KBM-7 (cell line): ENCODE measurements around the gene PDIK1L.
"Not testable (repeated sequence)": the region's sequence is repeated elsewhere in the genome, so short reads cannot be mapped to it uniquely, and the experiment has no call there.

ENCODE experiments used
- DNase-seq: peaks from one replicate; pipeline ENCODE4 v3.0.0-alpha.2; 2015
- in situ Hi-C: fragments of 300-500 bp; cut with MboI; formaldehyde crosslinking; loops from 2 replicates; pipeline ENCODE4 v1.14.3; 2020; ENCODE audit warnings: low sequenced_read_pairs, low pct_unique_long_range_greater_than_20kb, mixed read lengths

PDIK1L gene

DNA sequence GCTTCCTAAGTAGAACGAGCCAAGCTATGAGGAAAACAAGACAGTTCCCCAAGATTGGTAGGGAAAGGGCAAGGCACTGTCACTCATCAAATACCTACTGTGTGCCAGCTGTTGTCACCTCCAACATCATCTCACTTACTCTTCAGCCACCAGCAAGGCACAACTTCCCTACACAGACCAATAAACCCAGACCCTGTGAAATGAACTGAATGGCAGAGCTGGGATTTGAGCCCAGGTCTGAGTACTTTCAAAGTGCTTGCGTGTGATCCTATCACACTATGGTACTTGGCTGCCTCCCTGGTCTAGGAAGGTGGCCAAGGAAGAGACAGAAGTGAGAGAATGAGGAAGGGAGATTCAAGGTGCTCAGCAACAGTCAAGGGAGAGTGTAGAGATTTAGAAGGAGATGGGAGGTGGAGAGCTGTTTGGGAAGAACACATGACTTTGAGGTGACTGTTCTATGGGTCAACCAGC is 27.5 kb upstream of the PDIK1L start:
- in situ Hi-C loops = no loop called here
- no peak for DNase-seq

- in situ Hi-C loops = no loop called here
- DNase-seq = no peak
These were observed 26.8 kb upstream of the PDIK1L start for GRCh38 chr1:26084844-26085243.

- in situ Hi-C loops = no loop called here
- DNase-seq = no peak
These were observed 22.5 kb upstream of the PDIK1L start for GRCh38 chr1:26089125-26089524.

GRCh38 chr1:26090893-26091292 is 20.7 kb upstream of the PDIK1L start:
- no peak for DNase-seq
- in situ Hi-C loops = no loop called here

- no peak for DNase-seq
- in situ Hi-C loops = no loop called here
These were observed 19.2 kb upstream of the PDIK1L start for GRCh38 chr1:26092422-26092821.

DNA sequence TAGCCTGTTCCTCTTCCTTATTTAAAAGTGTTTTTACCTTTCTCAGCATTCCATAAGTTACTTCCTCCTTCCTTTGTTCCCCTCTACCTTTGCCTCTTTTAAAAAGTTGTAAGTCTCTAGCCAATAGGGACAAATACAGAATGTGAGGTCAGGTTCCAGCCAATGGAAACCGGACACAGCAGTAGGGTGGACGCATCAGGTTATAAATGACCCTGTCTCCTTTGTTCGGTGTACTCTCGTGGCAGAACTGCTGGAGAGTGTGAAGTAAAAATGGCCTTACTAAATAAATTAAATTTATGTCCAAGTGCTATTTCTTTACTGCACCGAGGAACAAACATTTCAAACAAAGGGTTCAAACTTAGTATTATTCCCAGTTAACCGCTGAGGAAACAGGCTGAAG is 18.1 kb upstream of the PDIK1L start:
- in situ Hi-C loops, DNase-seq: not testable (repeated sequence)

GRCh38 chr1:26094076-26094669 is 17.5 kb upstream of the PDIK1L start:
- DNase-seq = no peak
- in situ Hi-C loops = no loop called here

DNA sequence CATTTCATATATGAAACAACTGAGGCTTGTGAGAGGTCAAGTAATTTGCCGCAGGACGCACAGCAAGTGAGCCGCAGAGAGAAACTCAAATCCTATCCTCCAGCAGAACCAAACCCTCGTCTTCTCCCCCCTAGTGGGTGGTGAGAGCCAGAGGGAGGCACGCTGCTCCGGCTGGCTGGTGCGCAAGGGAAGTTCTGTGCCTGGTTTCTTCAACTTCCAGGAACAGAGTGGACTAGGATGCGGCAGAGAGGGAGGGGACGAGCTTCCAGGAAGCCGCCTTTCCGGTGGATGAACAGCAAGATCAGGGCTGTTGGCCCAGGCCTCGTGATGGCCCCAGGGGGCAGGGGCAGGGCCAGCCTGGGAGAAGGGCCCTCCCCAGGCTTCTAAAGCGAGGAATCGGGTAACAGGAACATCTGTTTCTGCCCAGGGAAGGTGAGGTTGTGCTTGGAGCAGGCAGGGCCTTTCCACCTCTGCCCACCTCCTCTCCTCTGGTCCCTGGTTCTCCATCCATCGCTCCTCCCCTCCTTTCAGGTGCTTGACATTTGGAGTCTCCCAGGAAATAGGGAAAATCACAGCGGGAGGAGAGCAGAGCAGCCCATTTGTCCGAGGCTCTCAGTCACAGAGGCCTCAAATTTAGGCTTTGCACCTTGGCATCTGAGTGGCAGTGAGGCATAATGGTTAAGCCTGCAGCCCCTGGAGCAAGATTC is 16.8 kb upstream of the PDIK1L start:
- in situ Hi-C loops = no loop called here
- DNase-seq = peak; percentile 42

GRCh38 chr1:26096471-26096870 is 15.2 kb upstream of the PDIK1L start:
- in situ Hi-C loops = no loop called here

GRCh38 chr1:26097696-26098095 is 13.9 kb upstream of the PDIK1L start:
- in situ Hi-C loops = no loop called here
- DNase-seq = no peak

More at GRCh38 chr1:26096471-26096870, 15.2 kb upstream of the PDIK1L start:
- DNase-seq = no peak

DNA sequence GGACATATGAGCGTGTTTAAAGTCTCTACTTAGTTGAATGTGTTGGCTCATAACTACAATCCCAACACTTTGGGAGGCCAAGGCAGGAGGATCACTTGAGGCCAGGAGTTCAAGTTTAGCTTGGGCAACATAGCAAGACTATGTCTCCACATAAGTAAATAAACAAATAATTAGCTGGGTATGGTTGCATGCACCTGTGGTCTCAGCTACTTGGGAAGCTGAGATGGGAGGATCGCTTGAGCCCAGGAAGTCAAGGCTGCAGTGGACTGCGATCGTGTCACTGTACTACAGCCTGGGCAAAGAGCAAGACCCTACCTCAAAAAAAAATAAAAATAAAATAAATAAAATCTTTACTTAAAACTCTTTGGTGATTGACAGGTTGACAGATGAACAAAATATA is 13.0 kb upstream of the PDIK1L start:
- in situ Hi-C loops = no loop called here
- DNase-seq = no peak

DNA sequence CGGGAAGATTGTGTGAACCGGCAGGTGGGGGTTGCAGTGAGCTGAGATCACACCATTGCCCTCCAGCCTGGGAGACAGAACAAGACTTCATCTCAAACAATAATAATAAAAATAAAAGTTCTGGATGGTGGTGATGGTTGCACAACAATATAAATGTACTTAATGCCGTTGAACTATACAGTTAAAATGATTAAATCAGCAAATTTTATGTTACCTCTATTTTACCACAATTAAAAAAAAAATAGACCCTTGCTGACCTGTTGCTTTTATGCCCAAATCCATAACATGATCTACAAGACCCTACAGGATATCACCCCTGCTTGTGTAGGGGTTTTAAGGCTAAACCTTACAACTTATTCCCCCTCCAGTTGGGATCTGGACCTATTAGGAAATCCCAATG is 11.8 kb upstream of the PDIK1L start:
- in situ Hi-C loops = no loop called here
- DNase-seq = no peak

GRCh38 chr1:26100204-26100603 is 11.4 kb upstream of the PDIK1L start:
- DNase-seq, in situ Hi-C loops: not testable (repeated sequence)

DNA sequence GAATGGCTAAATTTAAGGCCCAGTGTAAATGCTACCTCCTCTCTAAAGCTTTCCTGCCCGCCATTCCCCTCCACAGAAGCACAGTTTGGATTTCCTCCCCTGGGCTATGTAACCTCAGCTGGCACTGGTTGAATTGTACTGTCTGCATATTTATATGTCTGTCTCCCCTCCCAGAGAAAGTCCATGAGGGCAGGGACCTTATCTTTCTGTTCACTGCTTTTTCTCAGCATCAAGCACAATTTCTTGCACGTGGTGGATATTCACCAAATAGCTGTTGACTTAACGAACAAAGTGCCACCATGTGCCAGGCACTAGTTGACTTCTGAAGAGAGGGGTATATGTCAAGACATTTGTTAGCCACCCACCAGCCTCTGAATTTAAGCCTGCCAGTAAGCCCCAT is 9.5 kb upstream of the PDIK1L start:
- in situ Hi-C loops = no loop called here
- DNase-seq = no peak

DNA sequence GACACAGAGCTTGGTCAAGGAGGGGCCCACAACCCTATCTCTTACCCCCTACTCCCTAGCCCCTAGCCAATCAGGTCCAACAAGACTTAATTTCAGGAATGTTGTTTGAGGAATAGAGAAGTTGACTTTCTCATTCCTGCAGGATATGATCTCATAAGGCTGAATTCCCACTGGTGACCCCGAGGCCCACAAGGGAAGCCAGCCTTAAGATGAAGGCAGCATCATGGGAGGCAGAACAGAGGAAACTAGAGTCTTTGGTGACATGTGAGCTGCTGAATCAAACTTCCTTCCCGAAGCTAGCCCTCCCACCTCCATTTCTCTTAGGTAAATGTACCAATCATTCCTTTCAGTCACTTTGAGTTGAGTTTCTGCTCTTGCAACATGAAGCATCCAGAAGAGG is 9.1 kb upstream of the PDIK1L start:
- in situ Hi-C loops = no loop called here
- no peak for DNase-seq

DNA sequence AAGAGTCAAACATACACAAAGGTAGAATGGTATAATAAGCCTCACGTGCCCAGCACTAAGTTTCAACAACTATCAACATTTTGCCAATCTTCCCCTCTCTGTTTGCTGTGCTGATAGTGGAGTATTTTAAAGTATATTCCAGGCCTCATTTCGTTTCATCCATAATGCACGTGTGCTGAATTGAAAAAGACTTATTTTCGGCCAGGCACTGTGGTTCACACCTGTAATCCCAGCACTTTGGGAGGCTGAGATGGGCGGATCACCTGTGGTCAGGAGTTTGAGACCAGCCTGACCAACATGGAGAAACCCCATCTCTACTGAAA is 6.4 kb upstream of the PDIK1L start:
- in situ Hi-C loops, DNase-seq: not testable (repeated sequence)

- no peak for DNase-seq
- in situ Hi-C loops = no loop called here
These were observed 2.1 kb upstream of the PDIK1L start for GRCh38 chr1:26109229-26110164.

DNA sequence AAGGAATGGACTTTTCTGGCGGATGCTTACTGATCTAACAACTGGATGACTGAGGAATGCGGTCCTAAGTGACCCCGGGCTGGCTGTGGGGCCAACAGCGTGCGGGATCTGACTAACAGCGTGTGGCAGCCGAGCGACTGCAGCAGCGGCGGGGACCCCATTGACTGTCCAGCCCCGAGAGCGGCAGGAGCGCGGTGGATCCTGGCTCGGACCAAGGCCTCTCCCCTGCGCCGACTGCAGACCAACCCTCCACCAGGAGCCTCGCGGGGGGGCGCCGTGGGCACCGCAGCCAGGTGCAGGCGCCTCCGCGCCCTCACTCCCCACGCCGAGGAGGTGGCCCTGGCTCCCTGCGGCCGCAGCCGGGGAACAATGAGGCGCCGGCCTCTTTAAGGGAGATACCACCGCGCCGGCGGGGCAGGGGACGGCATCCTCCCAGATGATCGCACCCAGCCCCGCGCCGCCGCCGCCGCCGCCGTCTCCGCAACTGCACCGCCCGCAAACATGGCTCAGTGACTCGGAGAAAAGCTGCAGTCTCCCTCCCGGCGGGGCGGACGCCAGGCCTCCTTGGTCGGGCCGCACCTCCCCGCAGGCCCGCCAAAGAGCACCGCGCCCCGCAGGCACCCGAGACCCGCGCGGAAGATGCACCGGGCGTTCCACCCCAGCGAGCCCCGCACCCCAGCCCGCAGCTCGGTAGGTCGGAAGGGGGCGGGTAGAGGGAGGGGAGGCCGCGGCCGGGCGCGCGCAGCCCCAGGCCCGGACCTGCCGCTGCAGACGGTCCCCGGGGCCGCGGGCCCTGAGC is 694 bp upstream of the PDIK1L start:
- in situ Hi-C loops = no loop called here
- peak; percentile 80 for DNase-seq

DNA sequence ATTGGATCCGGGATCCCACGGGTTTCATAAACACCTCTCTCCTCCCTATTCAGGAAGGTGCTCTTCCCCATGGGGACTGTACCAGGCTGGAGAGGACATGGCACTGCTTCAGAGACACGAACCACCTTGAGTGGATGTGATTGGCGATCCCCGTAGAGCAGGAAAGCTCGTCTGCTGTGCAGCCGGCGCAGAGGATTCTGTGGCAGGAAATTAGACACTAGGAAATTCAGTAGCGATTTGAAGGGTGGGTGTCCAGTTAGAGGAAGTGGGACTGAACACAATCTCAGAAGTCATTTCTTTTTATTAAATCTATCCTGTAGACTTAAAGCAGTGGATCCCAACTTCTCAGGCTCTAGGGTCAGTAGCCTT is 767 bp downstream of the PDIK1L start:
- in situ Hi-C loops = no loop called here
- DNase-seq = peak; percentile 39
